GM18499 (cell line): ENCODE measurements around the gene CCDC182.

Experiments
- ATAC-seq: cut with Tn5 transposase; IDR thresholded peaks from one replicate; pipeline ENCODE4 v1.9.1; 2021; ENCODE audit warnings: moderate number of reproducible peaks; ENCODE audit not compliant: insufficient read depth, unreplicated experiment

CCDC182 gene

GRCh38 chr17:57732062-57732461 lies 13.0 kb downstream of the CCDC182 start:
- ATAC-seq = no peak

GRCh38 chr17:57730026-57730701 lies 14.9 kb downstream of the CCDC182 start:
- no peak for ATAC-seq

DNA sequence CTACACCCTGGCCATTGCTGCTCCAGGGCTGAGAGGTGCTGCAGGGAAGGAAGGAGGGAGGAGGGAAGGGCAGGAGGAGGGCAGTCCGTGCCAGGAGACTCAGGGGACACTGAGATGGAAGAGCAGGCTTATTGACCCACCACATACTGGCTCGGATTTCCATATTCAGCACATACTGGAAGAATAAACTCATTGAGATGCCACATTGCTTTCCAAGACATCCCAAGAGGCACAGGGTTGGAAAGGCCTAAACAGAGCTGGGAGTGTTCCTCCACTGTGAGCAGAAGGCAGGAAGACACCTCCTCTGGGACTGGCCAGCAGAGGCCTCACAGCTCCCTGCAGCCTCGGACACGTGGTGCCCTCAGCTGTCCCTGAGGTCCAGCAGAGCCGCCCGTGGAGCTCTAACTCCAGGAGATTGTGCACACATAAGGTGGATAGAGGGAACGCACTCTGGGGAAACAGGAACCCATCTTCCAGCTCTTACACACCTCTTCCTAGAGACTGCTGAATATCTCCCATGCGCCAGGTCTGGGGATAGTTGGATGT lies 17.4 kb downstream of the CCDC182 start:
- no peak for ATAC-seq

DNA sequence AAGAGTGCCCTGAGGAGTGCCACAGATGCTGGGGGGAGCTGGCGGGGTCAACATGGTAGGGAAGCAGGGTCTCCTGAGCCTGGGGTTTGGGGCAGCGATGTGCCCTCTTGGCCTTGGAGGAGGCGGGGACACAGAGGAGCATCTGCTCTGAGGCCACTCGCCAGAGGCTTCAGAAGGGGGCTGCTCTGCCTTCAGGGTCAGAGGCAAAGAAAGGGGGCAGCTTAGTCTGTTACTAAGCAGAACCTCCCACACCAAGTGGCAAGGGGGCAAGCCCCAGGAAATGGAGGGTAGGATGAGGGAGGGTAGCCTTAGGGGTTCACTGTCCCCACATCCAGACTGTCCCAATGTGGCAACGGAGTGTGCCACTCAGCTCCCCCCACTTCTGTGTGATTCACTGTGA lies 18.3 kb downstream of the CCDC182 start:
- no peak for ATAC-seq

DNA sequence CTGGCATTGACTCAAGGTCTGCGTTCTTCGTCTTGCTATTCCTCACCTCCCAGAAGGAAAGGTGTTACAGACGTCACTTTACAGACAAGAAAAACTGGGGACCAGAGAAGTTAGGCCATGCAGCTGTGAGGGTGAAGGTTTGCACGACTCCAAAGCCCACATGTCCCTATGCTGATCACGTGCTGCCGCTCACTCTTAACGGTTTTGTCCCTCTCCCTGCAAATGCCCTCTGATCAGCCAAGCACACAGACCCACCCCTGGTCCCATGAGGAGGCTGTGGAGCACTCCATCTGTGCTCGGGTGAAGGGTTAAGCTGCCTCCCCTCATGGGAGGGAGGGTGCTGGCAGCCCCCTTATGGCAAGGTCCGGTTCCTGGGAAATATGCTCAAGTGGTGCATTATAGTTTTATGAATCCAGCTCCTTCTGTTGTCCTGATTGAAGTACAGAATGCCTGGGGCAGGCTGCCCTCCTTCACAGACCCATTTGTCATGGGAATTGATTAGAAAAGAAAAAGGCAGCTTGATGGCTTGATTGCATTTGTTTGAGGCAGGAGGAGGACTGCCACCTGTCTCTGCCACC lies 18.8 kb downstream of the CCDC182 start:
- ATAC-seq = no peak

DNA sequence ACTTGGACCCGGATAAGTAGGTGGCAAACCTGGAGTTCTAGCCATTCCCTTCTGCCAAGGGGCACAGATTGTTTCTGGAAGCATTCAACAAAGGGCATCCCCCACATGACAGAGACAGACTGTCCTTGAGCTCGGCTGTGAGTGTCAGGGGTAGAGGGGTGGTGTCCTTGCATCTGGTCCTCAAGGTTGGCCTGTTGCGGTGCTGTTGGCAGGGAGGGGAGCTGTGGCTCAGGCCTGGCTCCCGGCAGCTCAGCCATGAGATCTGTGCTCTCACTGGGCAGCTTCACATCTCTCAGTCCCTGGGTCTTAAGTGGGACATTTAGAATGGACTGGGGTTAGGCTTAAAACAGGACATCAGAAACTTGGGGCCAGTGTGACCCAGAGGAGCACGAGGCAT lies 20.4 kb downstream of the CCDC182 start:
- no peak for ATAC-seq

GRCh38 chr17:57724026-57724728 lies 20.9 kb downstream of the CCDC182 start:
- ATAC-seq = peak; percentile 51

DNA sequence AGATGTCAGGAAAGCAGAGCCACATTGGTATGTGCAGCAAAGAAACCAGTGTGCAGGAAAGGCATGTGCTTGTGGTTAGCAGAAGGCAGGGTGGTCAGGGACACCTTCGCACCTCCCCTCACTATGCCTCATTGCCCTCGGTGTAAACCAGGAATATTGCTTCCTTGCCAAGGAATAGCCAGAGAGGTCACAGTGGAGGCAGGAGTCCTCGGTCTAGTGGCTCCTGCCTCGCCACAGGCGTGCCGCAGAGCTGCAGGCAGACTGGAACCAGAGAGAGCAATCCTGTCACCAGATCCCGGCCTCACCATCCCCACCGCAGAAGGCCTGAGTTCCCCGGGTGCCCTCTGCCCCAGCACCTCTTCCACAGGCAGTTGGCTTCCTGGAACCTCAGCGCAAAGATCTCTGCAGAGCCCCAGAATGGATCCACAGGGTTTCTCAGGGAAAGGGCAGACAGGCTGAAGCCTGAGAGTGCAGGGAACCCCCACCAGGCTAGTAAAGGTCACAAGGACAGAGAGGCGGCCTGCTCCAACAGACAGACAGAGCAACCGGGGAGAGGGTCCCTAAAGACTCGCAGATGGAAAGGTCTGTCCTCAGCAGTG lies 21.6 kb downstream of the CCDC182 start:
- no peak for ATAC-seq

DNA sequence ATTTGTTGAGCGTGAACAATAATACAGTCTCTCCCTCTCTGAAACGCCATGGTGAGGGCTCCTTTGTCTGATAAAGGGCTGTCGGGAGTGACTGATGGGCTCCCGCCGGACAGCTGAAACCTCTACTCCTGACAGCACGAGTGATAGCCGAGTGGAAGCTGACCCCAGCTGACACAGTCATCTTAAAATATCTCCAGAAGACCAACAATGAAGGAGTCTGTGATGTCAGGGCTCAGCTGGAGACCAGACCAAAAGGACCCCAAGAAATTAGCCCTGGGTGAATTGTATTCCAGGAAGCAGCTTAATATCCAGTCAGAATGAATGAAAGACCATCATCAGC lies 22.4 kb downstream of the CCDC182 start:
- no peak for ATAC-seq

- no peak for ATAC-seq
These were observed 23.0 kb downstream of the CCDC182 start for GRCh38 chr17:57721967-57722703.

DNA sequence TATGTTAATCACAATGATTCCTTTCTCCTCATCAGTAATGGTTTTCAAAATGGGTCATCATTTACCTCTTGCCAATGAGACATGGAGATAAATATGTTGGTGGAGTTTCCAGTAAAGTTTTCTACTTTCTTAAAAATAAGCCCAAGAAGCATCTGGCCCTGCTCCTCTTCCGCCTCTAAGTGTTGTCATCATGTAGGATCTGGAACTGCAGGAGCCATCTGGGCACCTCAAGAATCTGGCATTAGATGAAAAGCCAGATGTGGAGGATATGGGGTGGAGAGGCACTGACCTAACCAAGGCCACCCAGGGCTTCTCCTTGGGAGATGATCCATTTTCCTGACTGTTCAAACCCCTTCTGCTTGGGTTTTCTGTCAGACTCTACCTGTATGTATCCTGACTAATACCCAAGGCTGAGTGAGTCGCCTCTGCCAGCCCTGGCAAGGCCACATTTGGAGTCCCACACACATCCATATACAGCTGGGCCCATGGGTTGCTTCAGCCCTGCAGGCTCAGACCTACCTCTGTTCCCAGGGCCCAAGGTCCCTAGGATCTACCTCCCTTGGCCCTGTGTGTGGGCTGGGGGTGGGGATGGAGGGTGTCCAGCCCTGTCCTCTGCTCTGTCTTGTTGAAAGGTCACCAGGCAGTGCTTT lies 24.6 kb downstream of the CCDC182 start:
- no peak for ATAC-seq

- ATAC-seq = no peak
These were observed 26.2 kb downstream of the CCDC182 start for GRCh38 chr17:57718878-57719277.

GRCh38 chr17:57715981-57716380 lies 29.1 kb downstream of the CCDC182 start:
- ATAC-seq = no peak

- no peak for ATAC-seq
These were observed 30.4 kb downstream of the CCDC182 start for GRCh38 chr17:57714665-57715180.

GRCh38 chr17:57713140-57713539 lies 32.0 kb downstream of the CCDC182 start:
- ATAC-seq = no peak

DNA sequence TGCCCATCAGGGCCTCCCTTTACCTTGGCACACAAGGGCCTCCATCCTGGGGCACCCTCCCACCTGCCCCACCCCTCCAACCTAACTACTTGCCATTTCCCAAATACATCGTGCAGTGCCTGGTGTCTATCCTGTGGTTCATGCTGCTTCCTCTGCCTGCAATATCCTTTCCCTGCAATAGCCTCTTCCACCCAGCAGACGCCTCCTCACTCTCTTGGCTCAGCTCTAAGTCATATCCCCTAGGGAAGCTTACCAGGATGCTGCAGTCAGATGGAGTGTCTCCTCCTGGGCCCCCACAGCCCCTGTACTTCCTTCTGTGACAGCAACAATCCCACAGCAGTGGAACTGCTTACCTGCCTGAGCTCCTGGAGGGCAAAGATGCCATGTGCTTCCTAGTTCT lies 36.7 kb downstream of the CCDC182 start:
- no peak for ATAC-seq

DNA sequence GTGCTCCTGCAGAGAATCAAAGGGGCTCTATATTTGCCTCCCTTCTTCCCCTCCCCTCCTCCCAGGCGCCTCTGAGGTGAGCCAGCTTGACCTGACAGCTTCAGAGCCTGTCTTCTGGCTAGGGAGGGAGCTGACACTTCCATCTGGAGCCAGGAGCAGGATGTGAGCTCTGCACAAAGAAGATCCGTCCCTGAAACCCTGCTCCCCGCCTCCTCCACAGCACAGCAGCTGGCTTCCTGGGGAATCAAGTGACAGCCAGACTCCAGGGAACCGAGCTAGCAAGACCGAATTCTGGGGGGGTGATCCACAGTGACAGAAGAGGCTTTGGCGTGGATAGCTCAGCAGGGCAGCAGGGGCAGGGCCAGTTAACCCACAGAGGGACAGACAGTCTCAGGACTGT lies 37.2 kb downstream of the CCDC182 start:
- no peak for ATAC-seq

GRCh38 chr17:57706761-57707160 lies 38.3 kb downstream of the CCDC182 start:
- no peak for ATAC-seq

DNA sequence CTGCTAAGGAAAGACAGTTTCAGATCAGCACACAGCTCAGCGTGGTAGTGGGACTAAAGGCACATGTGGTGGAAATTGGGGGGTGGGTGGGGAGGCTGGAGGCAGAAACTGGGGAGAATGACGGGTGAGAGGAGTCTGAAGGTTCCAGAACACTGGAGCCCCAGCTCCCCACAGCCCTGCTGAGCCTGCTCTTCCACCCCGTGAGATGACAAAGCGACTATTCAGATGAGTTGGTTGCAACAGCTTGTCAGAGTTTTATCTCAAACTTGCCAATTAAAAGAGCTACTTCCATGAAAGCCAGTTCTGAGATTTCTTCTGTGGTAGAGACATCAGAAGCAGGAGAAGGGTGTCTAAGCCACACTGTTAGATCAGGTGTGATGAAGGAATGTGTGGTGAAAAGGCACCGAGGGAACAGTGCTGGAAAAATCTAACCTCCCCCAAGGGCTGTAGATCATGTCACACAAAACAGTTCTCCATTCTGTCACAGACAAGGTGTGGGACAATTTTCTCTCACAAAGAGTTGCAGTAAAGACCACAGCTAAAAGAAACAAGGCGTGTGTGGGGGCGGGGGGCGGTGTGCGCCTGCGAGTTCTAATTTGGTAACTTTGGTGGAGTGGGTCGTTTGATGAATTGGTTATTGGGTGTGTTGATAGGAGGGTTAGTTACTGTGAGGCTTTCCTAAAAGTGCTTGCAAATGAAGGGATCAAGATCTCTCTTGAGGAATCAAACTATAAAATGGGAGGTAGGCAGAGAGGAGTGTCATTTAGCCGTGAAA lies 39.0 kb downstream of the CCDC182 start:
- no peak for ATAC-seq
